Upper lobe of right lung (tissue), 1 donor: Measurements from ENCODE around the gene NDUFB1. TPM values are rescaled to one million over a fixed set of nuclear protein-coding genes. Genes with fewer than 3 reads are reported as not detected.
A peak's percentile ranks its signal among the peaks of the same experiment; 100 is the strongest.

Experiments
- ATAC-seq: fragments of 200-7000 bp; cut with Tn5 transposase; one replicate; pipeline ENCODE4 v1.9.1; 2020; ENCODE audit warnings: mild to moderate bottlenecking, moderate library complexity
- DNase-seq: peaks from one replicate; pipeline ENCODE4 v3.0.0-alpha.2; 2020
- H3K27ac ChIP-seq: fragments of 200-600 bp; one replicate; pipeline ENCODE4 v1.8.0; 2022
- H3K27me3 ChIP-seq: fragments of 200-600 bp; one replicate; pipeline ENCODE4 v1.8.0; 2022; ENCODE audit warnings: mild to moderate bottlenecking
- H3K36me3 ChIP-seq: fragments of 200-600 bp; one replicate; pipeline ENCODE4 v1.8.0; 2022
- H3K4me1 ChIP-seq: fragments of 200-600 bp; one replicate; pipeline ENCODE4 v1.8.0; 2022
- H3K4me3 ChIP-seq: fragments of 200-600 bp; one replicate; pipeline ENCODE4 v1.8.0; 2022; ENCODE audit warnings: mild to moderate bottlenecking
- H3K9me3 ChIP-seq: fragments of 200-600 bp; one replicate; pipeline ENCODE4 v1.8.0; 2022
- intact Hi-C: fragments of 100-400 bp; cut with DNase I; formaldehyde crosslinking; loops from one replicate; pipeline ENCODE4 v1.11.0; 2022
- total RNA-seq: library from RNA; stranded (reverse); fragmentation: NEBNext Ultra II Directional; extraction: Animal tissue kit (Norgen Biotek cat#: 25700); gene quantifications from one replicate; pipeline ENCODE4 v1.2.1, GENCODE V29; 2021
- TF ChIP-seq, protein P1 (sequence below): fragments of 200-600 bp; IDR thresholded peaks from one replicate; pipeline ENCODE4 v1.8.0; 2022; ENCODE audit warnings: antibody characterized with exemption
- donor health status: DM: no; HTN: yes; CAD: no; lungs with severe emphysema.

Gene NDUFB1
- total RNA-seq, 1 donor from 2014 or later = 95.4 TPM

DNA sequence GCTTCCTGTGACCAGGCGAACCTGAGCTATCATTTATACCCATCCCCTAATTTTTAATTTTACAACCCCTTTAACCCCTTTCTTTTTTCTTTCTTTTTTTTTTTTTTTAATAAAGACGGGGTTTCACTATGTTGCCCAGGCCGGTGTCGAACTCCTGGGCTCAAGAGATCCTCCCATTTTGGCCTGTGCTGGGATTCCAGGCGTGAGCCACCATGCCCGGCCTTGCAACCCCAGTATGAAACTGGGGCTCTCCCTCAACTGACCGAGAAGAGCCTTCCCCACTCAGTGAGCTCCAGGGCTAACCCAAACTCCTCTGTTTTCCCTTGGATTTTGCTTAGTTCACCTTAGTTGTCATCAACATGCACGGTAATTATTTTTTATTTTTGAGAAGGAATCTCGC is 1.3 kb upstream of the NDUFB1 start:
- H3K4me1 ChIP-seq = peaks cover 29% of the 10 kb centered on the region
- DNase-seq (no peak), ATAC-seq (no peak)
- H3K27me3 ChIP-seq = no peaks in the 10 kb centered on the region
- H3K27ac ChIP-seq = peak overlapping the region; percentile 93
- H3K4me3 ChIP-seq = peak overlapping the region; percentile 74
- H3K36me3 ChIP-seq = peaks cover 30% of the 10 kb centered on the region
- no peaks in the 10 kb centered on the region for H3K9me3 ChIP-seq
- intact Hi-C loops = no loop called here
- TF ChIP-seq, protein P1, sequence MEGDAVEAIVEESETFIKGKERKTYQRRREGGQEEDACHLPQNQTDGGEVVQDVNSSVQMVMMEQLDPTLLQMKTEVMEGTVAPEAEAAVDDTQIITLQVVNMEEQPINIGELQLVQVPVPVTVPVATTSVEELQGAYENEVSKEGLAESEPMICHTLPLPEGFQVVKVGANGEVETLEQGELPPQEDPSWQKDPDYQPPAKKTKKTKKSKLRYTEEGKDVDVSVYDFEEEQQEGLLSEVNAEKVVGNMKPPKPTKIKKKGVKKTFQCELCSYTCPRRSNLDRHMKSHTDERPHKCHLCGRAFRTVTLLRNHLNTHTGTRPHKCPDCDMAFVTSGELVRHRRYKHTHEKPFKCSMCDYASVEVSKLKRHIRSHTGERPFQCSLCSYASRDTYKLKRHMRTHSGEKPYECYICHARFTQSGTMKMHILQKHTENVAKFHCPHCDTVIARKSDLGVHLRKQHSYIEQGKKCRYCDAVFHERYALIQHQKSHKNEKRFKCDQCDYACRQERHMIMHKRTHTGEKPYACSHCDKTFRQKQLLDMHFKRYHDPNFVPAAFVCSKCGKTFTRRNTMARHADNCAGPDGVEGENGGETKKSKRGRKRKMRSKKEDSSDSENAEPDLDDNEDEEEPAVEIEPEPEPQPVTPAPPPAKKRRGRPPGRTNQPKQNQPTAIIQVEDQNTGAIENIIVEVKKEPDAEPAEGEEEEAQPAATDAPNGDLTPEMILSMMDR = no peak

DNA sequence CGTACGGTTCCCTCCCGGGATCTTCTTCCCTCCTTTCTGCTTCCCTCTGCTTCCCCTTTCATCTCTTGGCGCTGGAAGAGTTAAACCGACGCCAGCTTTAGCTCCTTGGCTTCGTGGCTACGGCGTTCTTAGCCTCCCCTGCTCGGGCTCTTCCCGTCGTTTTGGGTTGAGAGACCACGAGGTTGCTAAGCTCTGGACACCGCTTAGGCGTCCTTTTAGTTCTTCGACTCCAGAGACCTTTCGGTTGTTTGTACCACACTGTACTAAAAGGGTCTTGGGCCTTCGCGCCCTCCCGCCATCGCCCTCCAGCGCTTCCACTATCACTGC is 808 bp upstream of the NDUFB1 start:
- Histone ChIP-seq H3K36me3 (peaks cover 34% of the 10 kb centered on the region), H3K27me3 (no peaks in the 10 kb centered on the region), H3K27ac (peak overlapping the region; percentile 93), H3K4me1 (peaks cover 29% of the 10 kb centered on the region), H3K4me3 (peak overlapping the region; percentile 74), H3K9me3 (no peaks in the 10 kb centered on the region)
- DNase-seq (no peak), ATAC-seq (peak; percentile 57)
- intact Hi-C loops = no loop called here
- TF ChIP-seq, protein P1 = no peak

DNA sequence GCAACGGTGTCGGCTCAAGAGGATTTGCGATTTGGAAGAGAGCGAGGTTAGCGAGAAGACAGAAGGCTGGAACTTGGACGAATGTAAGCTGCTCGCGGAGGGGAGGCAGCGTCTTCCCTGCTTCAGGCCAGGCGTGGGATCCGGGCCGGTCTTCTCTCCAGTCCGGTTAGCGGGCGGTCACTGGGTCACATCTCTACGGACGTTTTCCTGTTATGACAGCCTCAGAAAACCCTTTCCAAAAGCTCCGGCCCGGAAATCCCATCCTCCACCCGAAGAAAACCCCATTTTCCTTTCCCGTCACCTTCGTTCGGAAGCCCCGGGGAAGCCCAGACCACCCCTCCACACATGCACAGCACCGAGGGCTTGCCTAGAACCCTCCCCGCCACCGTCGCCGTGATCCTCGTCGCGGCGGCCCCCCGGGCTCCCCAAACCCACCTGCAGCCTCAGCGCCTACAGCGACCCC is 268 bp downstream of the NDUFB1 start:
- TF ChIP-seq, protein P1 = no peak
- ATAC-seq (peak; percentile 46), DNase-seq (no peak)
- Histone ChIP-seq H3K9me3 (no peaks in the 10 kb centered on the region), H3K4me3 (peak overlapping the region; percentile 74), H3K27ac (peak overlapping the region; percentile 93), H3K4me1 (peaks cover 29% of the 10 kb centered on the region), H3K27me3 (no peaks in the 10 kb centered on the region), H3K36me3 (peaks cover 34% of the 10 kb centered on the region)
- intact Hi-C loops = no loop called here

DNA sequence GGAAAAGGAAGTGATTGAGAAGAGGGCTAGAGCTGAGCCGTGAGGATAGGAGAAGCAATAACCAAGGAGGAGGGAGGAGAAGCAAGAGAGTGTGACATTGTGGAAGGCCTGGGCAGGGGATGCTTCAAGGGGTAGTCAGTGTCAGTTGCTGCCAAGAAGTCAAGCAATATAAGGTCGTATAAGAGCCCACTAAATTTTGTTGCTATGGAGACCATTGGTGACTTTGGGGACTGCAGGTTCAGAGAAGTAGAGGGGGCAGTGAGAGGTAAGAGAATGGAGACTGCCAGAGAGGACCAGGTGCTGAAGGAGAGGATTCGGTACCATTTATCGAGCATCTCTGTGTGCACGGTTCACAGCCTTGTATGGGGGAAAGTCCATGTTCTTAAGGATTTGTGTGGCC is 12.0 kb downstream of the NDUFB1 start:
- no peak overlapping the region for H3K27ac ChIP-seq
- no peaks in the 10 kb centered on the region for H3K27me3 ChIP-seq
- TF ChIP-seq, protein P1 = no peak
- no peaks in the 10 kb centered on the region for H3K36me3 ChIP-seq
- intact Hi-C loops = no loop called here
- no peak overlapping the region for H3K4me3 ChIP-seq
- H3K4me1 ChIP-seq = peaks cover 14% of the 10 kb centered on the region
- no peaks in the 10 kb centered on the region for H3K9me3 ChIP-seq
- no peak for ATAC-seq
- DNase-seq = no peak

DNA sequence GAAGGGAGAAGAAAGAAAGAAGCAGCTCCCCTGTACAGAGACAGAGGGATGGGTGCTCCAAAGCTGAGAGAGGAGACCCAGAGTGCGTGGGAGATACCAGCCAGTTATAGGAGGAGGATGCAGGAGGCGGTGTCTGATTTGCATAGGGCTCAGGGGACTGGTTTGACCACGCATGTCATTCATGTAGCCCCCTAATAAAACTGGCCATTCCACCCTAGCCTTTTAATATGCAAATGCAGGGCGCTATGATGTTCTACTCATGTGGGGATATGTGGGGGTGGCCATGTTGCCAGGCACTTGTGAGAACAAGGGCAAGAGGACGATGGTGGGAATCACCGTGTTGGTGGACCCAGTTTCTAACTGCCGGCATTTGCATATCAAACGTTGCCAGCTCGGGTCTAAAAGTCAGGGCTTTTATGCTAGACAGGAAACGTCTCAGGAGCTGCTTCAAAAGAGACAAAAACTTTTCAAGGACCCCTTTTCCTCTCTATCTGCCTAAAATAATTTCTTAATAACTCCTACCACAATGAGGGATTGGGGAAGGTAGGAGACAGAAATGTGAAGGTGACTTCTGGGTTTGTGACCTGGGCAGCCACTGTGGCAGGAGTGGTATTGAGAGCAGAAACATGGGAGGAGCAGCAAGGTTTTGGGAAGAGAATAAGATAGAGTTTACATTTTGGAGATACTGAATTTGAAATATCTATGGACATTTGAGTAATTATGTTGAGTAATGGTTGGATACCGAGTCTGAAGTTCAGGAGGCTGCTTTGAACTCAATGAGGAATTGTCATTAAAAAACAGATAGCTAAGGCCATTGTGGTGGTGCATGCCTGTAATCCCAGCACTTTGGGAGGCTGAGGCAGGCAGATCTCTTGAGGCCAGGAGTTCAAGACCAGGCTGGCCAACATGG is 12.9 kb downstream of the NDUFB1 start:
- no peak overlapping the region for H3K27ac ChIP-seq
- H3K36me3 ChIP-seq = no peaks in the 10 kb centered on the region
- H3K4me3 ChIP-seq = no peak overlapping the region
- DNase-seq (no peak), ATAC-seq (no peak)
- TF ChIP-seq, protein P1 = no peak
- H3K4me1 ChIP-seq = peaks cover 20% of the 10 kb centered on the region
- no peaks in the 10 kb centered on the region for H3K9me3 ChIP-seq
- H3K27me3 ChIP-seq = no peaks in the 10 kb centered on the region
- intact Hi-C loops = no loop called here
